MM.1S (cell line): ENCODE data around the gene NLRP3.

Experiments used
- DNase-seq: peaks from one replicate; pipeline ENCODE4 v3.0.0-alpha.2; 2015
- H2AFZ ChIP-seq: fragments of 300-600 bp; sonication (generic); 2 replicates; pipeline ENCODE4 v1.6.0; 2016; ENCODE audit warnings: antibody characterized with exemption, low read length
- H3F3A ChIP-seq: fragments of 300-600 bp; sonication (generic); 2 replicates; pipeline ENCODE4 v1.6.1; 2016; ENCODE audit warnings: mild to moderate bottlenecking, antibody characterized with exemption, low read length, moderate library complexity, mixed read lengths; ENCODE audit not compliant: insufficient read depth
- H3K27ac ChIP-seq: fragments of 300-600 bp; sonication (generic); 2 replicates; pipeline ENCODE4 v1.5.1; 2016; ENCODE audit warnings: mild to moderate bottlenecking, low read length
- H3K27me3 ChIP-seq: fragments of 300-600 bp; sonication (generic); replicated peaks from 2 replicates; pipeline ENCODE4 v1.6.0; 2016; ENCODE audit warnings: low read length; ENCODE audit not compliant: insufficient read depth
- H3K36me3 ChIP-seq: fragments of 300-600 bp; sonication (generic); replicated peaks from 2 replicates; pipeline ENCODE4 v1.6.1; 2016; ENCODE audit warnings: mild to moderate bottlenecking, low read length, mixed read lengths; ENCODE audit not compliant: insufficient read depth
- H3K4me1 ChIP-seq: fragments of 300-600 bp; sonication (generic); 2 replicates; pipeline ENCODE4 v1.6.1; 2016; ENCODE audit warnings: low read length, mixed read lengths
- H3K4me2 ChIP-seq: fragments of 300-600 bp; sonication (generic); 2 replicates; pipeline ENCODE4 v1.6.0; 2016; ENCODE audit warnings: low read depth, low read length
- H3K4me3 ChIP-seq: fragments of 300-600 bp; sonication (generic); 2 replicates; pipeline ENCODE4 v1.5.1; 2016; ENCODE audit warnings: low read length, mixed read lengths
- H3K79me2 ChIP-seq: fragments of 300-600 bp; sonication (generic); 2 replicates; pipeline ENCODE4 v1.6.1; 2016; ENCODE audit warnings: mixed run types, low read length, mixed read lengths
- H3K9ac ChIP-seq: fragments of 300-600 bp; sonication (generic); 2 replicates; pipeline ENCODE4 v1.6.1; 2016; ENCODE audit warnings: low read length, mixed read lengths
- H3K9me2 ChIP-seq: fragments of 300-600 bp; sonication (generic); replicated peaks from 2 replicates; pipeline ENCODE4 v1.6.1; 2016; ENCODE audit warnings: mild to moderate bottlenecking, low read length, mixed read lengths; ENCODE audit not compliant: insufficient read depth
- H3K9me3 ChIP-seq: fragments of 300-600 bp; sonication (generic); replicated peaks from 2 replicates; pipeline ENCODE4 v1.6.1; 2016; ENCODE audit warnings: mild to moderate bottlenecking, low read length, mixed read lengths; ENCODE audit not compliant: insufficient read depth
- H4K20me1 ChIP-seq: fragments of 300-600 bp; sonication (generic); 2 replicates; pipeline ENCODE4 v1.6.1; 2016; ENCODE audit warnings: mild to moderate bottlenecking, low read length, moderate library complexity, mixed read lengths; ENCODE audit not compliant: insufficient read depth
- EZH2 ChIP-seq: fragments of 300-600 bp; sonication (generic); optimal IDR thresholded peaks from 2 replicates; pipeline ENCODE3; 2017; ENCODE audit warnings: low read depth, mild to moderate bottlenecking, antibody characterized with exemption, low read length, mixed read lengths
- EZH2phosphoT487 ChIP-seq: fragments of 300-600 bp; sonication (generic); IDR thresholded peaks from 2 replicates; pipeline ENCODE4 v1.6.1; 2018; ENCODE audit warnings: antibody characterized with exemption, low read length
- TF ChIP-seq, protein P1 (sequence below): fragments of 300-600 bp; sonication (generic); IDR thresholded peaks from 2 replicates; pipeline ENCODE4 v1.5.1; 2016; ENCODE audit warnings: antibody characterized with exemption, low read length, mixed read lengths

The NLRP3 gene

DNA sequence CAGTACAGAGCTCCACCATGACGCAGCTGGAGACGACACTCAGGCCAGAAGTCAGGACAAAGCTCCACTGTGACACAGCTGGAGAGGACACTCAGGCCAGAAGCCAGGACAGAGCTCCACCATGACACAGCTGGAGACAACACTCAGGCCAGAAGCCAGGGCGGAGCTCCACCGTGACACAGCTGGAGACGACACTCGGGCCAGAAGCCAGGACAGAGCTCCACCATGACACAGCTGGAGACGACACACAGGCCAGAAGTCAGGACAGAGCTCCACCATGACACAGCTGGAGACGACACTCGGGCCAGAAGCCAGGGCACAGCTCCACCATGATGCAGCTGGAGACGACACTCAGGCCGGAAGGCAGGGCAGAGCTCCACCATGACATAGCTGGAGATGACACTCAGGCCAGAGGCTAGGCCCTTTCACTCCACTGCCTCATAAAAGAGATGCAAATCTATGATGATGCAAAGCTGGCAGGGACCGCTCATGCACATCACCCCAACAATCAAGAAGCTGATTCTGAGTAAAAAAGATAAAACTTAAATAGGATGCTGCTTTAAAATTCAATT lies 55.6 kb downstream of the NLRP3 start:
- DNase-seq = no peak
- Histone ChIP-seq H3K9ac (no peak overlapping the region), H3K27ac (no peak overlapping the region), H3K4me3 (no peak overlapping the region), H3K79me2 (no peaks in the 10 kb centered on the region), H4K20me1 (no peaks in the 10 kb centered on the region), H3F3A (no peaks in the 10 kb centered on the region), H3K27me3 (no peaks in the 10 kb centered on the region), H3K36me3 (no peaks in the 10 kb centered on the region), H2AFZ (no peak overlapping the region), H3K9me2 (no peaks in the 10 kb centered on the region), H3K9me3 (no peaks in the 10 kb centered on the region), H3K4me2 (no peak overlapping the region), H3K4me1 (no peaks in the 10 kb centered on the region; the same call in 1 of the 2 replicates)
- no peak for TF ChIP-seq EZH2
- no peak for TF ChIP-seq EZH2phosphoT487
- TF ChIP-seq, protein P1, sequence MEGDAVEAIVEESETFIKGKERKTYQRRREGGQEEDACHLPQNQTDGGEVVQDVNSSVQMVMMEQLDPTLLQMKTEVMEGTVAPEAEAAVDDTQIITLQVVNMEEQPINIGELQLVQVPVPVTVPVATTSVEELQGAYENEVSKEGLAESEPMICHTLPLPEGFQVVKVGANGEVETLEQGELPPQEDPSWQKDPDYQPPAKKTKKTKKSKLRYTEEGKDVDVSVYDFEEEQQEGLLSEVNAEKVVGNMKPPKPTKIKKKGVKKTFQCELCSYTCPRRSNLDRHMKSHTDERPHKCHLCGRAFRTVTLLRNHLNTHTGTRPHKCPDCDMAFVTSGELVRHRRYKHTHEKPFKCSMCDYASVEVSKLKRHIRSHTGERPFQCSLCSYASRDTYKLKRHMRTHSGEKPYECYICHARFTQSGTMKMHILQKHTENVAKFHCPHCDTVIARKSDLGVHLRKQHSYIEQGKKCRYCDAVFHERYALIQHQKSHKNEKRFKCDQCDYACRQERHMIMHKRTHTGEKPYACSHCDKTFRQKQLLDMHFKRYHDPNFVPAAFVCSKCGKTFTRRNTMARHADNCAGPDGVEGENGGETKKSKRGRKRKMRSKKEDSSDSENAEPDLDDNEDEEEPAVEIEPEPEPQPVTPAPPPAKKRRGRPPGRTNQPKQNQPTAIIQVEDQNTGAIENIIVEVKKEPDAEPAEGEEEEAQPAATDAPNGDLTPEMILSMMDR = no peak

DNA sequence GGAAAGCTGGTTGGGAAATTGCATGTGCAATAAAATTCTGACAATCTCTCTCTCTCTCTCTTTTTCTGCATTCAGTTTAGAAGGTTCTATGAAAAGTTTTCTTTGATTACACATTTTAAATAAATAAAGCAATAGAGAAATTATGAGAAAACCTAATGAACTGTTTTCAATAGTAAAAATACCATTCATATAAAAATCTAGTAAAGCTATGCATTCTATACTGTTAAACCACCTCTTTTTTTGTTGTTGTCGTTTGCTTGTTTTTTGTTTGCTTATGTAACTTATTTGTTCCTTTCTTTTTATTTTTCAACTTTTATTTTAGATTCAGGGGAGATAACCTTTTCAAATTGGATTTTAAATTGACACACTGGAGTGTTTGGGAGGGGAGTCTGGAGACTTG lies 56.1 kb downstream of the NLRP3 start:
- H3K79me2 ChIP-seq = no peaks in the 10 kb centered on the region
- DNase-seq = no peak
- H3K4me3 ChIP-seq = no peak overlapping the region
- no peaks in the 10 kb centered on the region for H3K9me2 ChIP-seq
- no peaks in the 10 kb centered on the region for H3K27me3 ChIP-seq
- no peaks in the 10 kb centered on the region; the same call in 1 of the 2 replicates for H3K4me1 ChIP-seq
- TF ChIP-seq EZH2 = no peak
- TF ChIP-seq, protein P1 = no peak
- no peak for TF ChIP-seq EZH2phosphoT487
- H3K9ac ChIP-seq = no peak overlapping the region
- no peak overlapping the region for H3K27ac ChIP-seq
- no peak overlapping the region for H2AFZ ChIP-seq
- no peaks in the 10 kb centered on the region for H3K9me3 ChIP-seq
- no peaks in the 10 kb centered on the region for H4K20me1 ChIP-seq
- H3K36me3 ChIP-seq = no peaks in the 10 kb centered on the region
- H3K4me2 ChIP-seq = no peak overlapping the region
- no peaks in the 10 kb centered on the region for H3F3A ChIP-seq

DNA sequence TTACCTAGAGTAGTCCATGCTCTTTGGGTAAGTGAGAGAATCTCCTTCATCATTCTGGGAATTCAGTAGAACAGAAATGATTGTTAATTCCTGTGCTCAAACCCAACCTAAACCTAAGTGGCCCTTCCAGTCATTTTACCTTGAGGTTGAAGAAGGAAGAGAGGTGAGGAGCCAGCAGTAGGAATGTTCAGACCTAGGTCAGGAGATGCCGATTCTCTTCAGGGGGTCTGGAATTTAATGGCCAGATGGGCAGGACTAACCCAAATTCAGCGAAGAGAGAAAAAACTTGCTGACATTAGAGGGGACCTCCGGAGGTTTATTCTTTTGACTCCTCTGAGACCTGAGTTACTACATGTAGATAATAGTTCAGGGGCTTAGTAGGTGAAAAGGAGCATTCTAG lies 58.4 kb downstream of the NLRP3 start:
- no peak overlapping the region for H3K9ac ChIP-seq
- no peaks in the 10 kb centered on the region for H3K9me2 ChIP-seq
- no peaks in the 10 kb centered on the region; the same call in 1 of the 2 replicates for H3K4me1 ChIP-seq
- no peaks in the 10 kb centered on the region for H3K79me2 ChIP-seq
- no peak overlapping the region for H3K4me2 ChIP-seq
- no peaks in the 10 kb centered on the region for H3K9me3 ChIP-seq
- no peak overlapping the region for H3K4me3 ChIP-seq
- TF ChIP-seq EZH2phosphoT487 = no peak
- TF ChIP-seq, protein P1 = no peak
- TF ChIP-seq EZH2 = no peak
- H3K27ac ChIP-seq = no peak overlapping the region
- H3F3A ChIP-seq = no peaks in the 10 kb centered on the region
- no peak for DNase-seq
- H4K20me1 ChIP-seq = no peaks in the 10 kb centered on the region
- no peaks in the 10 kb centered on the region for H3K27me3 ChIP-seq
- H2AFZ ChIP-seq = no peak overlapping the region
- H3K36me3 ChIP-seq = no peaks in the 10 kb centered on the region
